Mammary epithelial cell (primary cell): ENCODE measurements around the gene PKD1L1.

Source experiments
- EZH2 ChIP-seq: IDR thresholded peaks from 2 replicates; pipeline ENCODE4 v1.6.1; 2012; ENCODE audit warnings: low read length, inconsistent platforms, borderline replicate concordance
- TF ChIP-seq, protein P1 (sequence below), 2 donors: IDR thresholded peaks in 1 of 2; conservative IDR thresholded peaks in 1 of 2; 2 replicates each; pipeline ENCODE4 v1.5.1; 2011 to 2012; ENCODE audit warnings: inconsistent platforms in 2 of 2, low read length in 2 of 2, mild to moderate bottlenecking in 2 of 2, control low read depth in 1 of 2, low read depth in 1 of 2; ENCODE audit not compliant: insufficient read depth in 1 of 2; ENCODE audit errors: extremely low read depth in 1 of 2

DNA sequence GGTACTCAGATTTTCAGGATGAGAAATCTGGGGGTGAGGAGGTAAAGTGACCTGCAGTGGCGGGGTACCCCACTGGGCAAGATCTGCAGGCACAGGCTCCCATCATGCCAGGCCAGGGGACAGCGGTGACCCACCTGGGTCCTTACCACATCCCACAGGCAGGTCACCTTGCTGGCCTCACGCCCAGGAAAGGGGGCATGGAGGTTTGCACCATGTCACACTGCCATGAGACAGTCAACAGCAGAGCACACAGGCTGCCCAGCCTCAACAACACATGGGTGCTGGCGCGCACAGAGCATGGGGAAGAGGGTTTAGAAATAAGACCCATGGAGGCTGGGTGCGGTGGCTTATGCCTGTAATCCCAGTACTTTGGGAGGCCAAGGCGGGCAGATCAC, 914 bp downstream of the PKD1L1 start:
- TF ChIP-seq, protein P1, sequence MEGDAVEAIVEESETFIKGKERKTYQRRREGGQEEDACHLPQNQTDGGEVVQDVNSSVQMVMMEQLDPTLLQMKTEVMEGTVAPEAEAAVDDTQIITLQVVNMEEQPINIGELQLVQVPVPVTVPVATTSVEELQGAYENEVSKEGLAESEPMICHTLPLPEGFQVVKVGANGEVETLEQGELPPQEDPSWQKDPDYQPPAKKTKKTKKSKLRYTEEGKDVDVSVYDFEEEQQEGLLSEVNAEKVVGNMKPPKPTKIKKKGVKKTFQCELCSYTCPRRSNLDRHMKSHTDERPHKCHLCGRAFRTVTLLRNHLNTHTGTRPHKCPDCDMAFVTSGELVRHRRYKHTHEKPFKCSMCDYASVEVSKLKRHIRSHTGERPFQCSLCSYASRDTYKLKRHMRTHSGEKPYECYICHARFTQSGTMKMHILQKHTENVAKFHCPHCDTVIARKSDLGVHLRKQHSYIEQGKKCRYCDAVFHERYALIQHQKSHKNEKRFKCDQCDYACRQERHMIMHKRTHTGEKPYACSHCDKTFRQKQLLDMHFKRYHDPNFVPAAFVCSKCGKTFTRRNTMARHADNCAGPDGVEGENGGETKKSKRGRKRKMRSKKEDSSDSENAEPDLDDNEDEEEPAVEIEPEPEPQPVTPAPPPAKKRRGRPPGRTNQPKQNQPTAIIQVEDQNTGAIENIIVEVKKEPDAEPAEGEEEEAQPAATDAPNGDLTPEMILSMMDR (conservative IDR thresholded peaks at IDR 0.05 in 1 of 2, IDR thresholded peaks at IDR 0.05 in 1 of 2; ENCODE audit: extremely low read depth in 1 of 2, insufficient read depth in 1 of 2, low read depth in 1 of 2, low read length in 2 of 2), result no peak
- no peak for TF ChIP-seq EZH2
